Activated CD4-positive, alpha-beta T cell treated with anti-CD3 and anti-CD28 coated beads for 1 hour (primary cell): Measurements from ENCODE around the gene AGGF1.
"Not testable (repeated sequence)": the region's sequence is repeated elsewhere in the genome, so short reads cannot be mapped to it uniquely, and the experiment has no call there.

Experiments used
- DNase-seq: peaks from one replicate; pipeline ENCODE4 v3.0.0-alpha.2; 2020

AGGF1 gene

GRCh38 chr5:77028631-77029375 lies 1.4 kb upstream of the AGGF1 start:
- no peak for DNase-seq

- no peak for DNase-seq
These were observed 773 bp upstream of the AGGF1 start for GRCh38 chr5:77029376-77029885.

- DNase-seq: no peak
These were observed 1.7 kb downstream of the AGGF1 start for GRCh38 chr5:77031891-77032290.

- DNase-seq: no peak
These were observed 2.4 kb downstream of the AGGF1 start for GRCh38 chr5:77032635-77033034.

GRCh38 chr5:77033338-77033737 lies 3.1 kb downstream of the AGGF1 start:
- DNase-seq: no peak

GRCh38 chr5:77035950-77036349 lies 5.7 kb downstream of the AGGF1 start:
- no peak for DNase-seq

- DNase-seq: no peak
These were observed 16.3 kb downstream of the AGGF1 start for GRCh38 chr5:77046416-77047073.

GRCh38 chr5:77064040-77064439 lies 33.8 kb downstream of the AGGF1 start:
- DNase-seq: no peak

- no peak for DNase-seq
These were observed 35.1 kb downstream of the AGGF1 start for GRCh38 chr5:77065256-77065655.

GRCh38 chr5:77066184-77066583 lies 36.0 kb downstream of the AGGF1 start:
- no peak for DNase-seq

- no peak for DNase-seq
These were observed 36.7 kb downstream of the AGGF1 start for GRCh38 chr5:77066823-77067442.

GRCh38 chr5:77073667-77074066 lies 43.5 kb downstream of the AGGF1 start:
- DNase-seq: no peak

GRCh38 chr5:77074745-77075144 lies 44.5 kb downstream of the AGGF1 start:
- no peak for DNase-seq

GRCh38 chr5:77076961-77077828 lies 47.0 kb downstream of the AGGF1 start:
- no peak for DNase-seq

- no peak for DNase-seq
These were observed 47.6 kb downstream of the AGGF1 start for GRCh38 chr5:77077829-77078176.

- not testable (repeated sequence) for DNase-seq
These were observed 50.3 kb downstream of the AGGF1 start for GRCh38 chr5:77080479-77080878.

- DNase-seq: no peak
These were observed 50.7 kb downstream of the AGGF1 start for GRCh38 chr5:77080905-77081304.

- DNase-seq: no peak
These were observed 52.1 kb downstream of the AGGF1 start for GRCh38 chr5:77082280-77082679.

- no peak for DNase-seq
These were observed 52.9 kb downstream of the AGGF1 start for GRCh38 chr5:77083088-77083487.

- DNase-seq: no peak
These were observed 56.1 kb downstream of the AGGF1 start for GRCh38 chr5:77086368-77086688.

GRCh38 chr5:77086689-77087483 lies 56.7 kb downstream of the AGGF1 start, which contains the start of gene ZBED3:
Gene ZBED3, minus strand, starts transcription at chr5:77087285. Its CDS starts 9,407 bp downstream, at chr5:77077878.
- peak; percentile 26 for DNase-seq
